GM19035 (cell line): ENCODE measurements around the gene CEP43.

Experiments
- ATAC-seq: cut with Tn5 transposase; IDR thresholded peaks from one replicate; pipeline ENCODE4 v1.9.1; 2021; ENCODE audit not compliant: unreplicated experiment

CEP43 gene

GRCh38 chr6:167005350-167006159, 6.4 kb downstream of the CEP43 start:
- no peak for ATAC-seq

DNA sequence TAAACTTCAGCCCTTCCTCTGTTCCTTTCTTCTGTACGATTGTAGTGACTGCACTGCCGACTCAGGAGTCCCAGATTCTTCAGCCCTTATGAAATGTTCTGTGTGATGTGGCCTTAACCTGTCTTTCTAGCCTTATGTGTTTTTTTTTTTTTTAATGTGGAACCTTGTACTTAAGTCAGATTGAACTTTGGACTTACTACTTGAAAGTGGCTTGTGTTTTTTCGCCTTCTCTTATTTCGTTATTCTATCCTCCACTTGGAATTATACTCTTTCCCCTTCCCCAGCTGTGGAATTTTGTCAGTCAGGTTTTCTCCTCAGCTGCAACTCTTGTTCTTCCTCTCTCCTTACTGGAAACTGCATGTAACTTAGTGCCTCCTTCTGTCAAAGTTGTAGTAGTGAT, 8.8 kb downstream of the CEP43 start:
- no peak for ATAC-seq

GRCh38 chr6:167013067-167013466, 13.9 kb downstream of the CEP43 start:
- no peak for ATAC-seq

GRCh38 chr6:167013946-167014345, 14.7 kb downstream of the CEP43 start:
- no peak for ATAC-seq

- no peak for ATAC-seq
Observed at GRCh38 chr6:167015302-167015701, 16.1 kb downstream of the CEP43 start.

GRCh38 chr6:167020206-167020605, 21.0 kb downstream of the CEP43 start:
- ATAC-seq = peak; percentile 87

- ATAC-seq = no peak
Observed at GRCh38 chr6:167027308-167027707, 28.1 kb downstream of the CEP43 start.

GRCh38 chr6:167027772-167028171, 28.6 kb downstream of the CEP43 start:
- no peak for ATAC-seq

DNA sequence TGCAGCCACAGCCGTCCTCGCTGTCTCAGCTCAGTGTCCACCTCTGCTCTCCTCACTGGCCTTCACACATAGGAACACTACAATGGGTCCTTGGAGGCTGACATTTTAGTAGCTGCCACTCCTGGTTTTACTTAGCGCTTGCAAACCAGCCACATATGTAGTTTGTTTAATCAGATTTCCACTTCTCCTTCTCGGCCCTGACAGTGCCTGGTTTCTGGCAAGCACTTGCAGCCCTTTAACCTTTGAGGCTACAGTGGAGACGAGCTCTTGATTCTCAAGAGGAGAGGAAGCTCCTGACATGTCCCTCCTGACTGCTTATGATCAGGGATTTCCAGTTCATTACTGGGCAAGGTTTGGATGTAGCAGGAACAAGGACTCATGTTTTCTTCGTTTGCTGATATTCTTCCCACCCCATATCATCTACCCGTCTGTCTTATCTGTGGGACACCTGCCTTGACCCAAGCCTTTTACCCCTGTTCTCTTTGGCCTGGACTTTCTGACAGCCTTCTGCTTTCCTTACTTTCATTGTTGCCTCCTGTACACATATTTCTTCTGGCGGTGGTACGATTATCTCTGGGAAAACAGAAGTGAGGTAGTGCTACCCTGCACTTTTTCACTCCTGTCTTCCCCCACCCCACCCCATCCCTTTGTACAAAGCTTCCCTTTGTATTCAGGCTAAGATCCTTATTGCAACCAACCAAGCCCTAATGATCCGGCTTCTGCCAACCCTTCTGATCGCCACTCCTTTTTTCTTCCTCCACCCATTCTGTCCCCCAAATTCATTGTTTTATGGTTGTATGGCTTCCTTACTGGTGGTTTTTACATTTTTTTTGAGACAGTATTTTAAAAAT, 31.2 kb downstream of the CEP43 start:
- ATAC-seq = no peak

DNA sequence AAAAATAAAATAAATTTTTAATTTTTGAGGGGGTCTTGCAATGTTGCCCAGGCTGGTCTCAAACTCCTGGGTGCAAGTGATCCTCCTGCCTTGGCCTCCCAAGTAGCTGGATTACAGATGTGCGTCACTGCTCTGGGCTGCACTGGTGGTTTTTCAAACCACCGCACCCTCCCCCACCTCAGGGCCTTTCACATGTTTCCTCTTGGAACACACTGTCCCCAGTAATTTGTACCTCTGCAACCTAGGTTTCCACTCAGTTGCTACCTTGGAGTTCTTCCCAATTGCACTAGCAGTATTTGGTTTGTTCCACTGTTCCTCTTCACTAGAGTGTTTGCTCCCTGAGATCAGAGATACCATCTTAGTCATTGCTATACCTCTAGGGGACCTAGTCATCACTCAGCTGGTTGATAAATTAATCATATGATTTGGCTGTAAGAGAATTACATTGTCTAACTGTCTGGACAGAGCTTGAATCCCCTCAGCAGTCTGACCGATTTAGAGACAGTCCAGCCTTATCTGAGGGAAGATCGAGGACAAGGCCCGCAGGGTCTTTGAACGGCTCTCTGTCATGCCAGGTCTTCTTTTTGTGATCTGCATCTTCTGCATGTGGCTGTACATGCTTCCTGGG, 32.0 kb downstream of the CEP43 start:
- no peak for ATAC-seq

DNA sequence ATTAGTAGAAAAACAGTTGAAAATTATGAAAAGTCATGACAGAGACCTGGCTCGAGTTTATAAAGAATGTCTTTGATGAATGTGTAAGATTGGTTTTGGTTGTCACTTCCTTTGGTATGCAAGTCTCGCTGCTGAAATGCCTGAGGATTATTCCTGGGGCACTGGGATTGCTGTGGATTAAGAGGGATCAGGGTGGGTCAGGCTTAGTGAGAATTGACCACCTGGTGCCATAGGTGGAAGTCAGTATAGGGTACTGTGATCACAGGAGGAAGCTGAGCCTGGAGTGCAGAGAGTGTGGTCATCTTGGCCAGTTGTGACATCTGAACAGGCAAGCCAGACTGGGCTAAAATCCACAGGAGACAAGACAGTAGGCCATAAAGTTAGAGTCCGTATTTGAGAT, 34.9 kb downstream of the CEP43 start:
- ATAC-seq = no peak

DNA sequence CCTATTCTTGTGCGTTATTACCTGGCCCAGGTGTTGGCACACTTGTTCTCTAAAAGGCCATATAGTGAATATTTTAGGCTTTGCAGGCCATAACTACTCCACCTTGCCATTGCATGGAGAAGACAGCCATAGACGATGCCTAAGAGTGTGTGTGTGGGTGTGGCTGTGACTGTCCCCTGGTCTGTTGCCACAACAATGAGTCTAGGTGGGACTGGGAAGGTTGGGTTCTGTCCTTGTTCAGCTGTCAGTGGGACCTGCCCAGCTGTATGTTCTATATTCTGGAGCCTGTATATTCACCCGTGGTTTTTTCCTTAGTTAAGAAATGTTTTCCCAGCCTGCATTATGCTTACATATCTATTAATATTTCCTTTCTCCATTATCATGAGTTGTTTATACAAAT, 38.6 kb downstream of the CEP43 start:
- ATAC-seq = no peak

- ATAC-seq = no peak
Observed at GRCh38 chr6:167044696-167045095, 45.5 kb downstream of the CEP43 start.

- ATAC-seq = no peak
Observed at GRCh38 chr6:167045828-167046580, 46.8 kb downstream of the CEP43 start.

- peak; percentile 34 for ATAC-seq
Observed at GRCh38 chr6:167046861-167047495, 47.8 kb downstream of the CEP43 start.

GRCh38 chr6:167047554-167047953, 48.4 kb downstream of the CEP43 start:
- ATAC-seq = peak; percentile 80
